ENCODE data around the gene TJP3.

TJP3 gene

GRCh38 chr19:3716147-3716668 is 8.0 kb downstream of the TJP3 start:
- DNase-seq (ENCODE audit: low spot score) = no peak

DNA sequence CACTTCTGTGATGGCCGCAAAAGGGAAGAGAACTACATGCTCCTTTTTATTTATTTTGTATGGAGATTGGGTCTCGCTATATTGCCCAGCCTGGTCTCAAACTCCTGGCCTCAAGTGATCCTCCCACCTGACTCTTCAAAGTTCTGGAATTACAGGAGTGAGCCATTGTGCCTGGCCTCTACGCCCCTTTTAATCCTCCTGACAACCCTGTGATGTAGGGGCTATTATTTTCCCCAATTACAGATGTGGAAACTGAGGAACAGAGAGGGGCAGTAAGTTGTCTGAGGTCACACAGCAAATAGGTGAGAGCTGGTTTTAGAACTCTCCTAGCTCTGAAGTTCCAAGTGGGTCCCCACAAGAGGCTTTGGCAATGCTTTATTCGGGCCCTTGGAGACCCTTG is 11.7 kb downstream of the TJP3 start:
- no peak for DNase-seq (ENCODE audit: low spot score)

GRCh38 chr19:3720349-3720917 is 12.2 kb downstream of the TJP3 start:
- DNase-seq (ENCODE audit: low spot score) = no peak

- peak; percentile 95 for DNase-seq (ENCODE audit: low spot score)
Observed at GRCh38 chr19:3721131-3721886, 13.1 kb downstream of the TJP3 start.

DNA sequence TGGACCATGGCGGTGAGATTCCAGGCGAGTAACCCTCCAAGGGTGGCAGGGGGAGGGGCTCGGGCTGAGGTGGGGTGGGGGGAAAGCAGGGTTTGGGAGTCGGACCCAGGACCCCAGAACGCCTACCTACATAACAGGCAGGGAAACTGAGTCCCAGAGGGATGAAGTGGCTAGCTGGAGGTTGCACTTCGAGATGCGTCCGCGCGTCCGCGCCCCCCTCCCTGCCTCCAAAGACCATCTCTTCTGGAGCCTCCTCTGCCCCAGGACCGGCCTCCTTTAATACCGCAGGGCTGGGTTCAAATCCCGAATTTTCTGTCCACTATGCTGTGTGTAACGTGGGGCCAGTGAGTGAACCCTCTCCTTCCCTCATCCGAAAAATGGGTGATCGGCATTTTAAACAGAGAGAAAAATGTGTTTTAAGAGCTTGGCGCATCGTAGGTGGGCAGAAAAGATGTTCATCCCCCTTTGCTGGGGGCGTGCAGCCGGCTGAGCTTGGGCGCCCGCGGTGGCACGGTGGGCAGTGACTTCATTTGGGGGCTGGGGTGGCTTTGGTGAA is 13.8 kb downstream of the TJP3 start:
- DNase-seq (ENCODE audit: low spot score) = no peak

DNA sequence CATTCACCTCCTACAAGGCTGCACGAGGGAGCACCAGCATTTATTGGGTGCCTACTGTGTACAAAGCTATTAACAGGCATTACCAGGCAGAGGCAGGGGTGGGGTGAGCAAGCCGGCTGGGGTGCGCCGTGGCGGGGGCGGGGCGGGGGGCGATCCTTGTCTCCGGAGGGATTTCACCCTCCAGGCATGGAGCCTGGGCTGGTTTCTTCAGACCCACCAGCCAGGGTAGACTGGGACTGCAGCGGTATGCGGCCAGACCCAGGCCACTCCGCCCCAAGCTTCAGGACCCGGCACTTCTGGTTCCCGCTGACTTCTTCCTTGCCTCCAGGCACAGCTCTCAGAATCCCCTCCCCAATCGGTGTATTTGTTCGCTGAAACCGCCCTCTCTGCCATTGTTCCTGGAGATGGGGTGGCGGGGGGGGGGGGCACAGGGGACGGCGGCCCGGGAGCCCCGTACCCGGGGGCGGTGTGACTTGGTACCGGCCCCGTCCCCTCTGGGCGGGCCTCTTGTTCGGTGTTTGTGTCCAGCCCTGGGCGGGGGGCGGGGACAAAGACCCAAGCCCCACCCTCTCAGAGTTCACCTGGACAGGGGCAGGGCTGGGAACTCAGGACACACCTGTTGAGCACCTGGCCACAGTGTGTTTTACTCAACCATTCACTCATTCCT is 14.4 kb downstream of the TJP3 start:
- peak; percentile 86 for DNase-seq (ENCODE audit: low spot score)

- no peak for DNase-seq (ENCODE audit: low spot score)
Observed at GRCh38 chr19:3723110-3723488, 14.9 kb downstream of the TJP3 start.

- DNase-seq (ENCODE audit: low spot score) = no peak
Observed at GRCh38 chr19:3723883-3724282, 15.7 kb downstream of the TJP3 start.

GRCh38 chr19:3725121-3725520 is 16.9 kb downstream of the TJP3 start:
- no peak for DNase-seq (ENCODE audit: low spot score)

GRCh38 chr19:3725640-3726310 is 17.6 kb downstream of the TJP3 start:
- DNase-seq (ENCODE audit: low spot score) = peak; percentile 66

DNA sequence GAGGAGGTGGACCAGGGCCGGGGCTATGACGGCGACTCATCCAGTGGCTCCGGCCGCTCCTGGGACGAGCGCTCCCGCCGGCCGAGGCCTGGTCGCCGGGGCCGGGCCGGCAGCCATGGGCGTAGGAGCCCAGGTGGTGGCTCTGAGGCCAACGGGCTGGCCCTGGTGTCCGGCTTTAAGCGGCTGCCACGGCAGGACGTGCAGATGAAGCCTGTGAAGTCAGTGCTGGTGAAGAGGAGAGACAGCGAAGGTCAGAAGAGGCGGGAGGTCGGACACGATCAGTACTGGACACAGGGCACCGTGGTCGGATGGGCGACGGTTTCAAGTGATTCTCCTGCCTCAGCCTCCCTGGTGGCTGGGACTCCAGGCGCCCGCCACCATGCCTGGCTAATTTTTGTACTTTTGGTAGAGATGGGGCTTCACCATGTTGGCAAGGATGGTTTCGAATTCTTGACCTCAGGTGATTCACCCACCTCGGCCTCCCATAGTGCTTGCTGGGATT is 22.3 kb downstream of the TJP3 start:
- no peak for DNase-seq (ENCODE audit: low spot score)

DNA sequence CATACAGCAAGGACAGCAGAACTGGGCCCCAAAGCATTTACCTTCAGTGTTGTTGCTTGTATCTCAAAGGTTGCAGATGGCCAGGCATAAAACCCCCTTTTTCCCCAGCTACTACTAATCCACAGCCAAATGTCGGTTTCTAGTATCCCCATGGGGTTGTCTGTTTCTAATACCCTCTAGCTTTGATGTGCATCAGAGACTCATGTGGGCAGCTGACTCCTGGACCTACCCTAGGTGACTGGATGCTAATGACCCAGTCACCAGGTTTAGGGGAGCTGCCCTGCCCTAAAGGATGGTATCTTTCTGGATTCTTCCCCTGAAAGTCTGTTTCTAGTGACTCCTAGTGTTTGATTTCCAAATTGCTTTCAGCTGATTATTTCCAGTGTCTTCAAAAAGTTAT is 23.9 kb downstream of the TJP3 start:
- no peak for DNase-seq (ENCODE audit: low spot score)

- DNase-seq (ENCODE audit: low spot score) = no peak
Observed at GRCh38 chr19:3733549-3734309, 25.5 kb downstream of the TJP3 start.

DNA sequence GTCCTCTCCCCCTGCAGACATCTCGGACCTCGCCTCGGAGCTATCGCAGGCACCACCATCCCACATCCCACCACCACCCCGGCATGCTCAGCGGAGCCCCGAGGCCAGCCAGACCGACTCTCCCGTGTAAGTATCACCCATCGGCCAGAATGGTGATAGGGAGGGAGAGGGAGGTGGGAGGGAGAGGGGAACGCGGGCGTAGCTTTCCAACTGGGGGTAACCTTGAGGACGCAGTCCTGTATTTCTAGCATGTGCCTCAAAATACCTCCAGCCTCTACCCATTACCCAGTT is 26.1 kb downstream of the TJP3 start:
- DNase-seq (ENCODE audit: low spot score) = no peak

GRCh38 chr19:3736106-3736724 is 28.0 kb downstream of the TJP3 start:
- DNase-seq (ENCODE audit: low spot score) = no peak

GRCh38 chr19:3737487-3738205 is 29.5 kb downstream of the TJP3 start:
- DNase-seq (ENCODE audit: low spot score) = no peak

- DNase-seq (ENCODE audit: low spot score) = no peak
Observed at GRCh38 chr19:3738477-3739220, 30.5 kb downstream of the TJP3 start.

DNA sequence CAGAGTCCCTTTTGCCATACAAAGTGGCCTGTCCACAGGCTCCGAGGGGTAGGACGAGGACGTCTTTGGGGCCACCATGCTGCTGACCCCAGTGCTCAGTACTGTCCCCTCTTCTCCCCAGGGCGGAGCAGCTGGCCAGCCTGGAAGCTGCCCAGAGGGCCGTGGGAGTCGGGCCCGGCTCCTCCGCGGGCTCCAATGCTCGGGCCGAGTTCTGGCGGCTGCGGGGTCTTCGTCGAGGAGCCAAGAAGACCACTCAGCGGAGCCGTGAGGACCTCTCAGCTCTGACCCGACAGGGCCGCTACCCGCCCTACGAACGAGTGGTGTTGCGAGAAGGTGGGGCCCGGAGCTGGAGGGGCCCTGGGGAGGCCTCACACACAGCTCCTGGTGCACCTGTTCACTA is 32.2 kb downstream of the TJP3 start:
- DNase-seq (ENCODE audit: low spot score) = no peak

GRCh38 chr19:3743486-3743885 is 35.3 kb downstream of the TJP3 start:
- DNase-seq (ENCODE audit: low spot score) = no peak

All from iPS-NIHi11 (cell line).